K562 (cell line): ENCODE measurements around the gene SLC26A11. TPM values are rescaled to one million over a fixed set of nuclear protein-coding genes. Genes with fewer than 3 reads are reported as not detected.

Experiments used
- ATF6 ChIP-seq: sonication (generic); formaldehyde crosslinking; IDR thresholded peaks from 2 replicates; pipeline ENCODE4 v1.4.0; 2020; ENCODE audit warnings: mild to moderate bottlenecking, missing genetic modification reagents
- CTCF ChIP-seq, 3 experiments: IDR thresholded peaks in 2 of 3; conservative IDR thresholded peaks in 1 of 3; 2 replicates each; pipeline ENCODE4 v1.5.1; 2011 to 2012; ENCODE audit warnings: low read length in 3 of 3, mild to moderate bottlenecking in 3 of 3, control low read depth in 2 of 3, improper control_type of control experiment in 1 of 3, inconsistent platforms in 1 of 3, low read depth in 1 of 3, mixed read lengths in 1 of 3, moderate library complexity in 1 of 3; ENCODE audit not compliant: insufficient read depth in 2 of 3
- FOXA3 ChIP-seq, 2 experiments: fragments of 450-650 bp in 1 of 2; sonication (generic) in 1 of 2; formaldehyde crosslinking; IDR thresholded peaks in 1 of 2; conservative IDR thresholded peaks in 1 of 2; 2 replicates each; pipeline versions ENCODE4 v1.4.0 to v1.8.0; 2020 to 2022; ENCODE audit warnings: mild to moderate bottlenecking in 2 of 2, missing genetic modification reagents in 1 of 2
- FOXP1 ChIP-seq: sonication (generic); formaldehyde crosslinking; IDR thresholded peaks from 2 replicates; pipeline ENCODE4 v1.8.0; 2022; ENCODE audit warnings: mild to moderate bottlenecking, missing genetic modification reagents
- HBP1 ChIP-seq: fragments of 450-650 bp; formaldehyde crosslinking; IDR thresholded peaks from 2 replicates; pipeline ENCODE4 v1.4.0; 2022; ENCODE audit warnings: missing genetic modification characterization
- HDAC3 ChIP-seq: fragments of 450-650 bp; IDR thresholded peaks from 2 replicates; pipeline ENCODE4 v1.6.1; 2018; ENCODE audit warnings: borderline replicate concordance, mild to moderate bottlenecking, moderate library complexity; ENCODE audit not compliant: partially characterized antibody
- L3MBTL2 ChIP-seq: fragments of 450-650 bp; IDR thresholded peaks from 2 replicates; pipeline ENCODE4 v1.6.1; 2016; ENCODE audit warnings: mild to moderate bottlenecking, moderate library complexity
- MAFK ChIP-seq: IDR thresholded peaks from 2 replicates; pipeline ENCODE4 v1.6.1; 2011; ENCODE audit warnings: low read length, improper control_type of control experiment
- MAZ ChIP-seq, 2 experiments: fragments of 450-650 bp in 1 of 2; sonication (generic) in 1 of 2; formaldehyde crosslinking; IDR thresholded peaks in 1 of 2; conservative IDR thresholded peaks in 1 of 2; 2 replicates each; pipeline versions ENCODE4 v1.4.0 to v1.5.0; 2020; ENCODE audit warnings: mild to moderate bottlenecking in 1 of 2, missing genetic modification reagents in 1 of 2
- MYC ChIP-seq, 2 experiments: fragments of 250-450 bp in 1 of 2; sonication (Bioruptor Pico) in 1 of 2; IDR thresholded peaks; 2 replicates each; pipeline versions ENCODE4 v1.5.1 to v1.6.1; 2012 to 2021; ENCODE audit warnings: low read depth in 2 of 2, borderline replicate concordance in 1 of 2, improper control_type of control experiment in 1 of 2, low read length in 1 of 2, mild to moderate bottlenecking in 1 of 2, moderate library complexity in 1 of 2
- U2AF1 ChIP-seq: fragments of 200-400 bp; formaldehyde crosslinking; optimal IDR thresholded peaks from 2 replicates; pipeline ENCODE3; 2017; ENCODE audit warnings: mild to moderate bottlenecking, low read depth, low read length, moderate library complexity
- ZNF512 ChIP-seq: IDR thresholded peaks from 2 replicates; pipeline ENCODE4 v1.6.1; 2016; ENCODE audit warnings: missing genetic modification characterization, missing compliant biosample characterization
- ZNF518B ChIP-seq: fragments of 250-450 bp; sonication (Bioruptor Pico); IDR thresholded peaks from 2 replicates; pipeline ENCODE4 v1.5.0; 2021; ENCODE audit warnings: mild to moderate bottlenecking, moderate library complexity
- ZNF583 ChIP-seq: fragments of 250-450 bp; sonication (Bioruptor Pico); IDR thresholded peaks from 2 replicates; pipeline ENCODE4 v1.4.0; 2020
- polyA plus RNA-seq, 8 experiments: library from polyadenylated mRNA; depleted of rRNA in 4 of 8; stranded (reverse) in 5 of 8; unstranded in 3 of 8; fragments of >200 nt; fragmentation: Nextera tagmentation in 2 of 8; fragmentation: Illumina TruSeq in 1 of 8; extraction: Ambion mirVana in 2 of 8; extraction: Trizol in 1 of 8; gene quantifications; 2 replicates each; pipeline versions ENCODE4 v1.2.1 to v1.2.3, GENCODE V29; 2011 to 2014; ENCODE audit warnings: inconsistent platforms in 1 of 8, missing spikeins in 1 of 8
- total RNA-seq, 7 experiments: library from RNA; depleted of rRNA in 6 of 7; stranded (reverse); fragments of >200 nt in 6 of 7; fragmentation: Illumina TruSeq in 2 of 7; extraction: Trizol in 2 of 7; gene quantifications; 2 replicates each; pipeline versions ENCODE4 v1.2.1 to v1.2.3, GENCODE V29; 2011 to 2021; ENCODE audit warnings: low replicate concordance in 1 of 7

Gene SLC26A11
- total and polyA plus RNA-seq, 9 of the 15 experiments (the other 6 are each of a cell fraction or from before 2014, with no cell fraction given), result 0.06 to 3.1 (median 1.2) TPM; not detected in 1

- TF ChIP-seq ATF6 (no peak), ZNF512 (tag) (no peak), FOXA3 (CRISPR knock-in tag; conservative IDR thresholded peaks at IDR 0.05 in 1 of 2, IDR thresholded peaks at IDR 0.05 in 1 of 2) (no peak), HDAC3 (no peak), FOXP1 (no peak), MAZ (CRISPR knock-in tag; conservative IDR thresholded peaks at IDR 0.05 in 1 of 2, IDR thresholded peaks at IDR 0.05 in 1 of 2) (peak; percentile 20 to 49; a peak in 2 of 4 replicates), HBP1 (CRISPR knock-in tag) (no peak), MAFK (no peak), CTCF (IDR thresholded peaks at IDR 0.05 in 2 of 3, conservative IDR thresholded peaks at IDR 0.05 in 1 of 3; ENCODE audit: insufficient read depth in 2 of 3, low read depth in 1 of 3, low read length in 3 of 3) (0 out of 6 replicates have a peak, but pooled peaks of 1 of the 3 experiments have one; percentile 4), ZNF518B (CRISPR knock-in tag) (no peak), ZNF583 (no peak), L3MBTL2 (peak; percentile 56; the same call in 1 of the 2 replicates), MYC (IDR thresholded peaks at IDR 0.05; ENCODE audit: low read depth, low read length) (0 out of 2 replicates have a peak, but pooled peaks have one; percentile 18), MYC (CRISPR knock-in tag; IDR thresholded peaks at IDR 0.05; ENCODE audit: borderline replicate concordance, low read depth) (no peak), U2AF1 (no peak)
These were observed at the start of gene SLC26A11, which contains the start of gene SGSH (continued) for GRCh38 chr17:80220054-80220735.
